GM23338 (cell line): Measurements from ENCODE around the gene DDX31. TPM values are rescaled to one million over a fixed set of nuclear protein-coding genes. Genes with fewer than 3 reads are reported as not detected.

Experiments used
- ATAC-seq: fragments of 200-7000 bp; cut with Tn5 transposase; 3 replicates; pipeline ENCODE4 v1.9.1; 2020
- DNase-seq: peaks from one replicate; pipeline ENCODE4 v3.0.0-alpha.2; 2015; ENCODE audit warnings: low spot score
- H2AFZ ChIP-seq: fragments of 200-600 bp; sonication (generic); 2 replicates; pipeline ENCODE4 v1.8.0; 2016; ENCODE audit warnings: antibody characterized with exemption, mild to moderate bottlenecking, moderate library complexity
- H3F3A ChIP-seq: fragments of 200-600 bp; sonication (generic); replicated peaks from 2 replicates; pipeline ENCODE4 v1.8.0; 2017; ENCODE audit warnings: antibody characterized with exemption, mixed run types, low read depth
- H3K27ac ChIP-seq: fragments of 200-600 bp; sonication (generic); 2 replicates; pipeline ENCODE4 v1.6.1; 2016; ENCODE audit warnings: low read depth
- H3K27me3 ChIP-seq: fragments of 200-600 bp; sonication (generic); 2 replicates; pipeline ENCODE4 v1.8.0; 2016; ENCODE audit warnings: mild to moderate bottlenecking, mixed run types, moderate library complexity; ENCODE audit not compliant: insufficient read depth
- H3K36me3 ChIP-seq: fragments of 200-600 bp; sonication (generic); 2 replicates; pipeline ENCODE4 v1.8.0; 2016; ENCODE audit warnings: mild to moderate bottlenecking; ENCODE audit not compliant: insufficient read depth
- H3K4me1 ChIP-seq: fragments of 200-600 bp; sonication (generic); 2 replicates; pipeline ENCODE4 v1.8.0; 2016; ENCODE audit warnings: mild to moderate bottlenecking, moderate library complexity; ENCODE audit not compliant: insufficient read depth
- H3K4me2 ChIP-seq: fragments of 200-600 bp; sonication (generic); 2 replicates; pipeline ENCODE4 v1.7.1; 2017; ENCODE audit warnings: mixed run types
- H3K4me3 ChIP-seq: fragments of 200-600 bp; sonication (generic); 2 replicates; pipeline ENCODE4 v1.6.1; 2016; ENCODE audit warnings: mixed run types
- H3K79me2 ChIP-seq: fragments of 200-600 bp; sonication (generic); replicated peaks from 2 replicates; pipeline ENCODE4 v1.8.0; 2017; ENCODE audit warnings: mild to moderate bottlenecking; ENCODE audit not compliant: insufficient read depth
- H3K9me2 ChIP-seq: fragments of 200-600 bp; sonication (generic); 2 replicates; pipeline ENCODE4 v1.8.0; 2017; ENCODE audit not compliant: insufficient read depth
- H4K20me1 ChIP-seq: fragments of 200-600 bp; sonication (generic); replicated peaks from 2 replicates; pipeline ENCODE4 v1.8.0; 2017; ENCODE audit warnings: mild to moderate bottlenecking; ENCODE audit not compliant: insufficient read depth
- H3K27ac Mint-ChIP-seq: 2 replicates; pipeline ENCODE4 v1.8.0; 2020; ENCODE audit warnings: inconsistent platforms, mild to moderate bottlenecking, moderate library complexity, mixed read lengths
- H3K27me3 Mint-ChIP-seq: 3 replicates; pipeline ENCODE4 v1.8.0; 2022; ENCODE audit warnings: low read depth, mild to moderate bottlenecking, moderate library complexity, mixed read lengths, inconsistent platforms; ENCODE audit not compliant: insufficient read depth, poor library complexity
- H3K36me3 Mint-ChIP-seq: 3 replicates; pipeline ENCODE4 v1.8.0; 2021; ENCODE audit warnings: low read depth, mild to moderate bottlenecking, inconsistent platforms, moderate library complexity, mixed read lengths
- H3K4me1 Mint-ChIP-seq: 3 replicates; pipeline ENCODE4 v1.8.0; 2020; ENCODE audit warnings: mild to moderate bottlenecking, inconsistent platforms, mixed read lengths
- H3K4me3 Mint-ChIP-seq: 3 replicates; pipeline ENCODE4 v1.8.0; 2021; ENCODE audit warnings: moderate library complexity, mild to moderate bottlenecking, inconsistent platforms, mixed read lengths
- H3K9me3 Mint-ChIP-seq: 3 replicates; pipeline ENCODE4 v1.8.0; 2020; ENCODE audit warnings: moderate library complexity, mild to moderate bottlenecking, inconsistent platforms, mixed read lengths
- CREB1 ChIP-seq: fragments of 250-450 bp; sonication (Bioruptor Pico); IDR thresholded peaks from 2 replicates; pipeline ENCODE4 v1.5.0; 2020; ENCODE audit warnings: low read depth, mild to moderate bottlenecking, moderate library complexity
- EZH2 ChIP-seq: fragments of 200-600 bp; sonication (generic); IDR thresholded peaks from one replicate; pipeline ENCODE4 v1.8.0; 2017; ENCODE audit warnings: antibody characterized with exemption, mild to moderate bottlenecking, low read depth; ENCODE audit not compliant: unreplicated experiment
- EZH2phosphoT487 ChIP-seq: fragments of 200-600 bp; sonication (generic); IDR thresholded peaks from one replicate; pipeline ENCODE4 v1.8.1; 2018; ENCODE audit warnings: antibody characterized with exemption; ENCODE audit not compliant: unreplicated experiment
- JUNB ChIP-seq: IDR thresholded peaks from one replicate; pipeline ENCODE4 v1.6.1; 2016; ENCODE audit warnings: antibody characterized with exemption; ENCODE audit not compliant: unreplicated experiment
- NANOG ChIP-seq: IDR thresholded peaks from 2 replicates; pipeline ENCODE4 v1.6.1; 2016; ENCODE audit warnings: antibody characterized with exemption, borderline replicate concordance
- POLR2AphosphoS5 ChIP-seq: IDR thresholded peaks from 2 replicates; pipeline ENCODE4 v1.6.1; 2016; ENCODE audit warnings: antibody characterized with exemption, low read depth
- REST ChIP-seq: IDR thresholded peaks from one replicate; pipeline ENCODE4 v1.6.1; 2018; ENCODE audit warnings: antibody characterized with exemption; ENCODE audit not compliant: unreplicated experiment
- STAT1 ChIP-seq: IDR thresholded peaks from one replicate; pipeline ENCODE4 v1.6.1; 2016; ENCODE audit warnings: antibody characterized with exemption; ENCODE audit not compliant: unreplicated experiment
- ZNF114 ChIP-seq: fragments of 250-450 bp; sonication (Bioruptor Pico); IDR thresholded peaks from 2 replicates; pipeline ENCODE4 v1.5.0; 2020; ENCODE audit warnings: mild to moderate bottlenecking, moderate library complexity
- ZNF331 ChIP-seq: fragments of 250-450 bp; sonication (Bioruptor Pico); IDR thresholded peaks from 2 replicates; pipeline ENCODE4 v1.5.0; 2020; ENCODE audit warnings: low read depth, mild to moderate bottlenecking, moderate library complexity
- polyA plus RNA-seq: library from polyadenylated mRNA; unstranded; fragments of >200 nt; fragmentation: Nextera tagmentation; extraction: Ambion mirVana; gene quantifications from 2 replicates; pipeline ENCODE4 v1.2.1, GENCODE V29; 2016
- total RNA-seq: library from RNA; depleted of rRNA; stranded (reverse); fragments of >200 nt; shearing (Covaris generic); gene quantifications from 2 replicates; pipeline ENCODE4 v1.2.3, GENCODE V29; 2014
- TF ChIP-seq, protein P1 (sequence below), 2 experiments: fragments of 200-600 bp in 1 of 2; sonication (generic) in 1 of 2; conservative IDR thresholded peaks; 2 replicates each; pipeline versions ENCODE4 v1.5.1 to v1.6.1; 2016 to 2017; ENCODE audit warnings: antibody characterized with exemption in 2 of 2, low read depth in 2 of 2, mild to moderate bottlenecking in 2 of 2, moderate library complexity in 1 of 2
- TF ChIP-seq, protein P2 (sequence below): IDR thresholded peaks from 2 replicates; pipeline ENCODE4 v1.6.1; 2016; ENCODE audit warnings: antibody characterized with exemption

DDX31 gene
- total and polyA plus RNA-seq, 2 experiments from 2014 or later: 14.8 to 23.5 TPM

GRCh38 chr9:132547436-132547835 is 122.3 kb downstream of the DDX31 start (continued):
- TF ChIP-seq JUNB: no peak
- no peak for TF ChIP-seq STAT1
- no peak for TF ChIP-seq EZH2
- TF ChIP-seq REST: no peak
- TF ChIP-seq POLR2AphosphoS5: no peak
- TF ChIP-seq CREB1 (CRISPR knock-in tag): no peak
- no peak for TF ChIP-seq ZNF331

DNA sequence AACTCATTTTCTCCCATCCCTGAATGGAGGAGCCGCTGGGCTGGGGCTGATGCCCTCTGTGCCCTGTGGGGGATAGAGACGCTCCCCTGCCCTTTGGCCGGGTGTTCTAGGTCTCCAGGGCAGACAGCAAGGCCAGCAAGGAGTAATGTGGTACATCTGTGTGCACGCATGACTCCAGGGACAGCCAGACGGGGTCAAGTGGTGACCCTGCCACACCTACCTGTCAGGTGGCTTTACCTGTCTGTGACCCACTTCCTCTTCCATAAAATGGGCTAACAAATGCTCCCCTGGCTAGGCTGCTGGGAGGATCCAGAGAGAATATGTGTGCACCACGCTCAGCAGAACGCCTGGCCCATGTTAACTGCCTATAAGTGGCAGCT is 122.7 kb downstream of the DDX31 start:
- Mint-ChIP-seq H3K27ac (no peak overlapping the region), H3K4me3 (peak overlapping the region; percentile 74; the same call in 2 of the 3 replicates), H3K9me3 (no peaks in the 10 kb centered on the region), H3K27me3 (peaks cover 17% of the 10 kb centered on the region), H3K4me1 (peaks cover 24% of the 10 kb centered on the region), H3K36me3 (no peaks in the 10 kb centered on the region; the same call in 2 of the 3 replicates)
- Histone ChIP-seq H3K9me2 (no peaks in the 10 kb centered on the region), H2AFZ (peak overlapping the region; percentile 100), H3F3A (no peaks in the 10 kb centered on the region), H3K27ac (no peak overlapping the region), H3K27me3 (no peaks in the 10 kb centered on the region), H3K4me2 (peak overlapping the region; percentile 89; the same call in 1 of the 2 replicates), H3K36me3 (no peaks in the 10 kb centered on the region), H3K4me3 (peak overlapping the region; percentile 56; the same call in 1 of the 2 replicates), H4K20me1 (no peaks in the 10 kb centered on the region), H3K4me1 (no peaks in the 10 kb centered on the region; the same call in 1 of the 2 replicates), H3K79me2 (no peaks in the 10 kb centered on the region)
- DNase-seq (no peak), ATAC-seq (no peak)
- TF ChIP-seq, protein P1, sequence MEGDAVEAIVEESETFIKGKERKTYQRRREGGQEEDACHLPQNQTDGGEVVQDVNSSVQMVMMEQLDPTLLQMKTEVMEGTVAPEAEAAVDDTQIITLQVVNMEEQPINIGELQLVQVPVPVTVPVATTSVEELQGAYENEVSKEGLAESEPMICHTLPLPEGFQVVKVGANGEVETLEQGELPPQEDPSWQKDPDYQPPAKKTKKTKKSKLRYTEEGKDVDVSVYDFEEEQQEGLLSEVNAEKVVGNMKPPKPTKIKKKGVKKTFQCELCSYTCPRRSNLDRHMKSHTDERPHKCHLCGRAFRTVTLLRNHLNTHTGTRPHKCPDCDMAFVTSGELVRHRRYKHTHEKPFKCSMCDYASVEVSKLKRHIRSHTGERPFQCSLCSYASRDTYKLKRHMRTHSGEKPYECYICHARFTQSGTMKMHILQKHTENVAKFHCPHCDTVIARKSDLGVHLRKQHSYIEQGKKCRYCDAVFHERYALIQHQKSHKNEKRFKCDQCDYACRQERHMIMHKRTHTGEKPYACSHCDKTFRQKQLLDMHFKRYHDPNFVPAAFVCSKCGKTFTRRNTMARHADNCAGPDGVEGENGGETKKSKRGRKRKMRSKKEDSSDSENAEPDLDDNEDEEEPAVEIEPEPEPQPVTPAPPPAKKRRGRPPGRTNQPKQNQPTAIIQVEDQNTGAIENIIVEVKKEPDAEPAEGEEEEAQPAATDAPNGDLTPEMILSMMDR (conservative IDR thresholded peaks at IDR 0.05; ENCODE audit: low read depth in 2 of 2): no peak
- TF ChIP-seq ZNF114 (CRISPR knock-in tag) (no peak), NANOG (no peak), CREB1 (CRISPR knock-in tag) (no peak), JUNB (no peak), EZH2phosphoT487 (no peak), REST (no peak), POLR2AphosphoS5 (no peak), ZNF331 (no peak)
- TF ChIP-seq, protein P2, sequence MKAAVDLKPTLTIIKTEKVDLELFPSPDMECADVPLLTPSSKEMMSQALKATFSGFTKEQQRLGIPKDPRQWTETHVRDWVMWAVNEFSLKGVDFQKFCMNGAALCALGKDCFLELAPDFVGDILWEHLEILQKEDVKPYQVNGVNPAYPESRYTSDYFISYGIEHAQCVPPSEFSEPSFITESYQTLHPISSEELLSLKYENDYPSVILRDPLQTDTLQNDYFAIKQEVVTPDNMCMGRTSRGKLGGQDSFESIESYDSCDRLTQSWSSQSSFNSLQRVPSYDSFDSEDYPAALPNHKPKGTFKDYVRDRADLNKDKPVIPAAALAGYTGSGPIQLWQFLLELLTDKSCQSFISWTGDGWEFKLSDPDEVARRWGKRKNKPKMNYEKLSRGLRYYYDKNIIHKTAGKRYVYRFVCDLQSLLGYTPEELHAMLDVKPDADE: no peak
